Keratinocyte (primary cell): ENCODE results near the gene EEF1E1. TPM values are rescaled to one million over a fixed set of nuclear protein-coding genes. Genes with fewer than 3 reads are reported as not detected.

ENCODE experiments used
- DNase-seq: peaks from one replicate; pipeline ENCODE4 v3.0.0-alpha.2; 2011; ENCODE audit warnings: low read depth, missing footprints, low spot score
- FAIRE-seq: peaks from 2 replicates; lab custom pipeline; 2011; peaks lifted over from hg19 to GRCh38; lab: Jason Lieb, UNC
- H2AFZ ChIP-seq: 2 replicates; pipeline ENCODE4 v1.6.0; 2012; ENCODE audit warnings: low read length, control low read depth, inconsistent platforms; ENCODE audit not compliant: control insufficient read depth
- H3K27ac ChIP-seq: 2 replicates; pipeline ENCODE4 v1.5.1; 2011; ENCODE audit warnings: low read length; ENCODE audit not compliant: control insufficient read depth, insufficient read depth
- H3K27me3 ChIP-seq: 3 replicates; pipeline ENCODE4 v1.6.0; 2011; ENCODE audit warnings: low read length; ENCODE audit not compliant: control insufficient read depth, insufficient read depth; ENCODE audit errors: extremely low read depth
- H3K36me3 ChIP-seq, 2 experiments: 2 replicates in 1 of 2; 3 replicates in 1 of 2; pipeline ENCODE4 v1.5.1; 2011; ENCODE audit warnings: low read length in 2 of 2, mild to moderate bottlenecking in 1 of 2; ENCODE audit not compliant: control insufficient read depth in 2 of 2, insufficient read depth in 2 of 2; ENCODE audit errors: extremely low read depth in 1 of 2
- H3K4me1 ChIP-seq: 3 replicates; pipeline ENCODE4 v1.5.1; 2011; ENCODE audit warnings: low read length; ENCODE audit not compliant: control insufficient read depth, insufficient read depth; ENCODE audit errors: extremely low read depth
- H3K4me2 ChIP-seq: 3 replicates; pipeline ENCODE4 v1.6.0; 2011; ENCODE audit warnings: low read depth, low read length; ENCODE audit not compliant: control insufficient read depth, insufficient read depth; ENCODE audit errors: extremely low read depth
- H3K4me3 ChIP-seq, 3 experiments: fragments of 200-600 bp in 1 of 3; sonication (generic) in 1 of 3; 2 replicates in 2 of 3; 3 replicates in 1 of 3; pipeline ENCODE4 v1.5.1; 2011 to 2016; ENCODE audit warnings: low read length in 3 of 3, mild to moderate bottlenecking in 3 of 3, control low read depth in 2 of 3, inconsistent platforms in 1 of 3, low read depth in 1 of 3, mixed read lengths in 1 of 3, mixed run types in 1 of 3, moderate library complexity in 1 of 3; ENCODE audit not compliant: control insufficient read depth in 2 of 3, insufficient read depth in 2 of 3; ENCODE audit errors: extremely low read depth in 1 of 3
- H3K79me2 ChIP-seq: 2 replicates; pipeline ENCODE4 v1.6.0; 2012; ENCODE audit warnings: low read length; ENCODE audit not compliant: control insufficient read depth, insufficient read depth
- H3K9ac ChIP-seq: 3 replicates; pipeline ENCODE4 v1.6.0; 2011; ENCODE audit warnings: low read length; ENCODE audit not compliant: control insufficient read depth, insufficient read depth; ENCODE audit errors: extremely low read depth
- H3K9me1 ChIP-seq: 3 replicates; pipeline ENCODE4 v1.6.0; 2011; ENCODE audit warnings: low read length; ENCODE audit not compliant: control insufficient read depth, insufficient read depth; ENCODE audit errors: extremely low read depth
- H3K9me3 ChIP-seq: 2 replicates; pipeline ENCODE4 v1.5.1; 2012; ENCODE audit warnings: low read depth, low read length; ENCODE audit not compliant: control insufficient read depth
- H4K20me1 ChIP-seq: 3 replicates; pipeline ENCODE4 v1.6.0; 2011; ENCODE audit warnings: low read length; ENCODE audit not compliant: control insufficient read depth, insufficient read depth; ENCODE audit errors: extremely low read depth
- CTCF ChIP-seq, 3 experiments: IDR thresholded peaks in 1 of 3; conservative IDR thresholded peaks in 1 of 3; optimal IDR thresholded peaks in 1 of 3; 2 replicates in 2 of 3; 3 replicates in 1 of 3; pipeline versions ENCODE3 to v1.5.1; 2011; ENCODE audit warnings: low read length in 3 of 3, mild to moderate bottlenecking in 3 of 3, moderate library complexity in 2 of 3, control low read depth in 1 of 3, inconsistent platforms in 1 of 3; ENCODE audit not compliant: insufficient read depth in 2 of 3; ENCODE audit errors: extremely low read depth in 1 of 3
- EZH2 ChIP-seq: IDR thresholded peaks from one replicate; pipeline ENCODE4 v1.6.1; 2012; ENCODE audit warnings: inconsistent platforms, mild to moderate bottlenecking, low read length, moderate library complexity
- dilution Hi-C: fragments of 300-500 bp; cut with MboI; formaldehyde crosslinking; loops from one replicate; pipeline ENCODE4 v1.7.0; 2020; ENCODE audit warnings: low sequenced_read_pairs; ENCODE audit not compliant: extremely low pct_ligation_motif_present
- polyA plus RNA-seq, 5 experiments: library from polyadenylated mRNA; depleted of rRNA in 3 of 5; stranded (reverse) in 3 of 5; stranded (forward) in 1 of 5; unstranded in 1 of 5; fragments of >200 nt; gene quantifications; 1 replicate in 1 of 5; 2 replicates in 3 of 5; 3 replicates in 1 of 5; pipeline versions ENCODE4 v1.2.1 to v1.2.3, GENCODE V29; 2011 to 2012; ENCODE audit warnings: missing spikeins in 2 of 5, low read depth in 1 of 5, low replicate concordance in 1 of 5

EEF1E1 gene
- polyA plus RNA-seq, 1 donor (not counting 4 experiments of a cell fraction or from before 2014, with no cell fraction given) = 83.5 TPM

- H3K9me1 ChIP-seq = no peaks in the 10 kb centered on the region
- H3K4me2 ChIP-seq = no peak overlapping the region
- DNase-seq (no peak), FAIRE-seq (no peak)
- no peak overlapping the region for H3K9ac ChIP-seq
- TF ChIP-seq CTCF (optimal IDR thresholded peaks at IDR 0.05 in 1 of 3, IDR thresholded peaks at IDR 0.05 in 1 of 3, conservative IDR thresholded peaks at IDR 0.05 in 1 of 3; ENCODE audit: extremely low read depth in 1 of 3, insufficient read depth in 2 of 3, low read length in 3 of 3) (no peak), EZH2 (no peak)
- no peaks in the 10 kb centered on the region for H3K36me3 ChIP-seq
- no peaks in the 10 kb centered on the region for H4K20me1 ChIP-seq
- H3K9me3 ChIP-seq = no peaks in the 10 kb centered on the region
- no peaks in the 10 kb centered on the region for H3K27me3 ChIP-seq
- H3K79me2 ChIP-seq = no peaks in the 10 kb centered on the region
- dilution Hi-C loops = no loop called here
- H3K27ac ChIP-seq = no peak overlapping the region
- H2AFZ ChIP-seq = no peak overlapping the region
- H3K4me1 ChIP-seq = no peaks in the 10 kb centered on the region
- H3K4me3 ChIP-seq = no peak overlapping the region
These were observed 31.6 kb downstream of the EEF1E1 start for GRCh38 chr6:8070718-8071117.

GRCh38 chr6:8069631-8070284, 32.6 kb downstream of the EEF1E1 start:
- FAIRE-seq = no peak

More at GRCh38 chr6:8069631-8070284, 32.6 kb downstream of the EEF1E1 start:
- dilution Hi-C loops = no loop called here
- Histone ChIP-seq H2AFZ (no peak overlapping the region), H3K27me3 (no peaks in the 10 kb centered on the region), H4K20me1 (no peaks in the 10 kb centered on the region), H3K9me1 (no peaks in the 10 kb centered on the region), H3K9me3 (no peaks in the 10 kb centered on the region), H3K4me2 (no peak overlapping the region), H3K4me3 (no peak overlapping the region), H3K79me2 (no peaks in the 10 kb centered on the region), H3K36me3 (no peaks in the 10 kb centered on the region), H3K4me1 (peaks cover under 1% of the 10 kb centered on the region), H3K27ac (no peak overlapping the region), H3K9ac (no peak overlapping the region)
- TF ChIP-seq CTCF (optimal IDR thresholded peaks at IDR 0.05 in 1 of 3, IDR thresholded peaks at IDR 0.05 in 1 of 3, conservative IDR thresholded peaks at IDR 0.05 in 1 of 3; ENCODE audit: extremely low read depth in 1 of 3, insufficient read depth in 2 of 3, low read length in 3 of 3) (no peak), EZH2 (no peak)
- no peak for DNase-seq
